HG02970 (cell line): Measurements from ENCODE around the gene GABARAP.

ENCODE experiments used
- ATAC-seq: cut with Tn5 transposase; IDR thresholded peaks from one replicate; pipeline ENCODE4 v1.9.1; 2021; ENCODE audit warnings: mild to moderate bottlenecking, moderate library complexity, moderate number of reproducible peaks; ENCODE audit not compliant: unreplicated experiment, low FRiP score

GABARAP gene

DNA sequence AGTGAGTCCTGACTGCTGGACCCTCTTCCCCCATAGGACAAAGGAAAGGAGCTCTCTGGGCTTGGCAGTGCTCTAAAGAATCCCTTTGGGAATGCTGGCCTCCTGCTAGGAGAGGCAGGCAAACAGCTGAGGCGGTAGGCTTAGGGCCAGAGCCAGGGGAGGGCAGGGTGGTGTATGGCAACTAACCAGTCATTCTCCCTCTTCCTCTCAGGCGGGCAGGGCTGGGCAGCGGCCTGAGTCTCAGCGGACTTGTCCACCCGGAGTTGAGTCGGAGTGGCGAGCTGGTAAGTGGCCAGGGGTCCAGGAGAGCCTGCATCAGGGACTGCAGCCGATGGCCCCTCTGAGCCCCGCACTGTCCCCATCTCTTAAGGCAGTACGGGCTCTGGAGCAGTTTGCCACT lies 18.1 kb downstream of the GABARAP start:
- no peak for ATAC-seq

GRCh38 chr17:7223375-7223774 lies 18.9 kb downstream of the GABARAP start:
- ATAC-seq = no peak

DNA sequence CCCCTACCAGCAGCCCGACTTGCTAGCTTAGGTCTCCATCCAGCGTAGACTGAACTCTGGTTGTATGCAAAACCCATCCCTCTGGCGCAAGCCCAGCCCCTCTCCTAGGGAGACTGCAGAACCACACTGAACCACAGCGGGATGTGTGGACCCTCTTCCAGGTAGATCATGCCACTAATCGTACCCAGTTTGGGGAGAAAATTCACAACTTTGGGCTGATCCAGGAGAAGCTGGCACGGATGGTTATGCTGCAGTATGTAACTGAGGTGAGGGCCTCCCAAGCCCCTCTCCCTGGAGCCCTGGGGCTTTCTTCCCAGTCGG lies 19.3 kb downstream of the GABARAP start:
- no peak for ATAC-seq

GRCh38 chr17:7222093-7222971 lies 19.9 kb downstream of the GABARAP start:
- no peak for ATAC-seq

GRCh38 chr17:7221278-7222092 lies 20.8 kb downstream of the GABARAP start:
- no peak for ATAC-seq

DNA sequence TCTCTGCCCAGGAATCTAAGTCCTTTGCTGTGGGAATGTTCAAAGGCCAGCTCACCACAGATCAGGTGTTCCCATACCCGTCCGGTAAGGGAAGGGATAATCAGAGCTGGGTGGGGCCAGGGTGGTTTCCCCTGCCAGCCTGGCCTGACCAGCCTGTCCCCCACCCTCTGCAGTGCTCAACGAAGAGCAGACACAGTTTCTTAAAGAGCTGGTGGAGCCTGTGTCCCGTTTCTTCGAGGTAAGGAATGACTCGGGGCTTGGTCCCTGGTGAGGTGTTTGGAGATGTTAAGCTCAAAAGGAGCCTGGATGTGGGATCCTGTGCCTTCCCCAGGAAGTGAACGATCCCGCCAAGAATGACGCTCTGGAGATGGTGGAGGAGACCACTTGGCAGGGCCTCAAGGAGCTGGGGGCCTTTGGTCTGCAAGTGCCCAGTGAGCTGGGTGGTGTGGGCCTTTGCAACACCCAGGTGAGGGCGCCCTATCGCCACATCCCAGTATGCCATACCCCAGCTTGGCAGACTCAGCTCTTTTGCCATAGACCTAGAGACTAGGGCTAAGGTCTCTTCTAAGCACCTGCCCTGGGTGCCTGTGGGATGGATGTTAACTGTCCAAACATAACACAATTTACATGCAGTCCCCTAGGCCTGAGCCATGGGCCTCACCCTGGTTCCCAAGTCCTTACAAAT lies 21.5 kb downstream of the GABARAP start:
- ATAC-seq = no peak

DNA sequence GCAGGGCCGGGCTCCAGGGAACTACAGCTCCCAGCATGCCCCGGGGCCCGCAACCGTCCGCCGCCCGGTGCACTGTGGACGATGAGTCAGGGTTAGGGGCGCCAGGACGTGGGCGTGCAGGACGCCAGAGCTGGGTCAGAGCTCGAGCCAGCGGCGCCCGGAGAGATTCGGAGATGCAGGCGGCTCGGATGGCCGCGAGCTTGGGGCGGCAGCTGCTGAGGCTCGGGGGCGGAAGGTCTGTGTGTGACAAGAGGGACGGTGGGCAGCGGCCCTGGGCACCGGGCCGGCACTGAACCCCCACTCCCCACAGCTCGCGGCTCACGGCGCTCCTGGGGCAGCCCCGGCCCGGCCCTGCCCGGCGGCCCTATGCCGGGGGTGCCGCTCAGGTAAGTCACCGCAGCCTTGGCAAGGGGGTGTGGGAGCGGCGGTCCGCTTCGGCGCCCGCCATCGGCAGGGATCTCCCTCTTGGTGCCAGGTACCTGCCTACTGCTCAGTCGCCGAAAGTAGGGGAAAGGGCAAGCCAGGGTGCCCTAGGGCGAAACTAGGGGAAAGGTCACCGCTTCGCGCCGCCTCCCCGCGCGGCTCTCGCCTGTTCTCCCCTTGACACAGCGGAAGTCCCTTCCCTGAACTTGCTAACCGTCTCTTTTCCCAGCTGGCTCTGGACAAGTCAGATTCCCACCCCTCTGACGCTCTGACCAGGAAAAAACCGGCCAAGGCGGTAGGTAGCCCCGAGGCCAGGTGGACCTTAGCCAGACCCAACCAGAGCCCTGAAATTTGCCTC lies 22.2 kb downstream of the GABARAP start, which contains the start of the genes ACADVL and DLG4:
Gene ACADVL, plus strand, starts transcription at position 127 of the 781 bp plus-strand sequence. Its CDS starts 47 bp downstream, at position 174.
Gene DLG4, minus strand, starts transcription at position 25 of the 781 bp plus-strand sequence.
- peak; percentile 52 for ATAC-seq

DNA sequence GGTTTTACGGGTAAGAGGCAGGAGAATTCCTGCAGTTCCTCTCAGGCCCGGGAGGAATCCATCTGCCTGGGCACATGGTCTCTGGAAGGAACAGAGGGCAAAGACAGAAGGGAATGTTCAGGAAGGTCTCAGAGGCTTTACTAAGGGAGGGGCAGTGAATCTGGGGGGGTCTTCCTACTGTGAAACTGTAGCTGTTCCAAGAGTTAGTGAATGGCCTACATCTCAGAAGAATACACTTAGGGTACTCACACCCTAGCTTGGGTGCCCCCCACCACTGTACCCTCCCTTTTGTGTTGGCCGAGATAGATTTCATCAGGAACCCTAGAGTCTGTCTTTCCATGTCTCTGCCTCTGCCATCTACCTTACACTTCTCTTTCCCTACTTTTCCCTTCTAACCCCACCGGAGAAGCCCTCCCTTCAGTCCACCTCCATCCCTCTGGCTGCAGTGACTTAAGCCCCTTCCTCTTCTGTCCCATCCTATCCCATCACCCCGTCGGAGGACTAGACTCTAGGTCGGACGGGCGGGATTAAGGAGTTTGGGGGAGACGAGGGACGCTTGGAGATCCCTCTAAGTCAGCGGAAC lies 22.9 kb downstream of the GABARAP start:
- ATAC-seq = no peak

- no peak for ATAC-seq
Observed at GRCh38 chr17:7218758-7219157, 23.5 kb downstream of the GABARAP start.

DNA sequence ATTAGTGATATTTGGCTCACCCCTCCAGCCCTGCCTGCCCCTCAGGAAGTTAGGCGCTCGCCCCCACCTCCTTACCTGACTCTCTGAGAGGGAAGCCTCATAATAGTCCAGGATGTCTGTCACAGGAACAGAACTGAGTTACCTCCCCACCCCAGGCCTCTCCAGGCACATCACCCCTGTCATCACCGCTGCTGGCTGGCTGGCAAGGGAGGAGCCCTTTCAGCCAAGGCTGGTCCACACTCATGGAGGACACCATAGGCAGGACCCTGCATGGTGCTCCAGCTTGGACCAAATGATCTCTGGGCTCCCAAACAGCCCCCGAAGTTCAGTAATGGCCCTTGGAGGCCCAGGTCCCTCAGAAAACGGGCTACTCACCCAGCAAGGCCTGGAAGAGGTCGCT lies 24.1 kb downstream of the GABARAP start:
- ATAC-seq = no peak

DNA sequence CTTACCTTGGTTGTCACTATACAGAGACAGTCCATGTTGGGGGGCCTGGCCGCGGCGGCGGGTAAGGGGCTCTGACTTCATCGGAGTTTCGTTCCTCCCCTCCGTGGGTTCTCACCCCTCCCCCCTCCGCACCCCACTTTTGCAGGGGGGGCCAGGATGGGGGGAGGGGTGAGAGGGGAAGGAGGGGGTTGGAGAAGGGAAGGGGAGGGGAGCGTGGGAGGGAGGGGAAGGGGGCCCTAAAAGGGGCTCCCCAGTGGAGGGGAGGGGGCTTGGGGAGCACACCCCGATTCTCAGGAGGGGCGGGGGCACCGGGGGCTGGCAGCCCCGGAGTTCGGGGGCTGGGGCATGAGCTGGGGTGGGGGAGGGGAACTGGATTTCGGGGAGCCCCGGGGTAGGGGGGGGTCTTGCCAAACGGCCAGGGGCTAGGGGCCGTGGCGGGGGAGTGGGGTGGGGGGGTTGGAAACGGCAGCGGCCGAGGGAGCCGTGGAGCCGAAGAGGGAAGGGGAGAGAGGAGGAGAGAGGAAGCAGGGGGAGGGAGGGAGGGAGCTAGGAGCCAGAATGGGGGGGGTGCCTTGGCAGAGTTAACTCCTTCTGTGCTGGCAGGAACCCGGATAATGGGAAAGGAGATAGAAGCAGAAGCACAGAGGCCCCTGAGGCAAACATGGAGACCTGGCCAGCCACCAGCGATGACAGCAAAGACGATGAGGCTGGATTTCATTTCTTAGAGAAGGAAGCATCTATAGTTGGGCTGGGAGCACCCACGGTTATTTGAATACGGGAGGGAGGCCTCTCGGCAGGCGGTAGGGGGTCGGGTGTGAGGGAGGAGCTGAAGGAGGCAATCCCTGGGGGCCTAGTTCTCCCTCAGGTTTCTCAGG lies 24.9 kb downstream of the GABARAP start:
- ATAC-seq = no peak

GRCh38 chr17:7216242-7217112 lies 25.8 kb downstream of the GABARAP start:
- ATAC-seq = no peak

- no peak for ATAC-seq
Observed at GRCh38 chr17:7215652-7216180, 26.5 kb downstream of the GABARAP start.

DNA sequence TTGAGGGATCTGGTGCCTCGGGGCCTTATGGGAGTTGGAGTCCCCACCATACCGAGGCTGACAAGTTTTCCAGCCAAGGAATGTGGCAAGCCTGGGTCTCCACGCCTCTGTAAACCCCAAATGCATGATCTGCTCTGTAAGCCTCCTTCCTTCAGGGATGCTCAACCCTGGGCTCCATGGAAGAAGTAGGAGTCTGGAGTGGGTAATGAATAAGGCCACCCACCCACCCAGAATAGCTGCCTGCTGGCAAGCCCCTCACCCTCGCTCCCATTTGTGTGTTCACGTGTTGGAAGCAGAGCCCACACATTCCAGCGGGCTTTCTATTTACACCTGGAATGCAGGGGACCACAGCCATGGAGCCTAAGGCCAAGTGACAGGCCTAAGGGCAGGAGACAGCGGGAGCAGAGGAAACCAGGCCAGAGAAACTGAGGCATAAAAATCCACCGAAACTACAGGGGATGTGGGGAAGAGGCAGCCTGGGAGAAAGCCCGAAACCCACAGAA lies 27.1 kb downstream of the GABARAP start:
- no peak for ATAC-seq

DNA sequence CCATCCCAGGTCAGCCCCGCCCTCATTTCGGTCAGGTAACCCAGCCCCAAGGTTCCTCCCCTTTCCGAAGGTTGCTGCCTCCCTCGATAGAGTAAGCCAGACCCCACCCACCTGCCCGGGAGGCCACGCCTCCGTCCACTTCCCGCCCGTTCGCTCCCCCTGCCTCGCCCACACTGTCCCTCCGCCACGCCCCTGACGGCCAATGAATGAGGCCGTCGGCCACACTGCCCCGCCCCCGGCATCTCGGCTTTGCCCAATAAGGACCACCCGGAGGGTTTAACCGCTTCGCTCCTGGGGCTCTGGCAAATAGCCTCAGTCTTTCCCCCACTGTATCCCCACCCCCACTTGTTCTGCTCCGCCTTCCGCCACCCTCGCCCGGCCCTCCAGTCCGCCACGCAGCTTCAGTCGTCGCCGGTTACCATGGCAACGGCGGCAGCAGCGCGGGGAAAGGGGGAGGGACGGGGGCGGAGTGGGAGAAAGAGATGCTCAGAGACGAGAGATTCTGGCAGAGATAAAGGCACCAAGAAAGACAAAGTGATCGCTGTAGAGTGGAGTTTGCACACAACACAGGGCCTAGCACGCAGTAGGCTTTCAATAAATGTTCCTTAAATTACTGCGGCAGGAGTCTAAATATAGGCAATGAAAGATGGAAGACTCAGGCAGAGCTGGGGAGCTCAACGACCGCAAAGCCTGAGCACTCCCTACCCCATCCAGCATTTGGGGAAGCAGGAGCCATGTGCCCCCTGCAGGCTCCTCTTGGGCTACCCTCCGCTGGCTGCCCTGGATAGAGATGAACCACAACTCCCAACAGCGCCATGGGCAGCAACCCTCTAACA lies 27.7 kb downstream of the GABARAP start:
- peak; percentile 67 for ATAC-seq

- no peak for ATAC-seq
Observed at GRCh38 chr17:7213895-7214299, 28.4 kb downstream of the GABARAP start.
